Chondrocyte (in vitro differentiated cells): ENCODE measurements around the gene SMR3B. TPM values are rescaled to one million over a fixed set of nuclear protein-coding genes. Genes with fewer than 3 reads are reported as not detected.

ENCODE experiments used
- DNase-seq: peaks from one replicate; pipeline ENCODE4 v3.0.0; 2021; ENCODE audit warnings: mixed read lengths, low spot score
- H3K27ac Mint-ChIP-seq: one replicate; pipeline ENCODE4 v1.8.0; 2021; ENCODE audit warnings: mild to moderate bottlenecking, moderate library complexity, mixed read lengths; ENCODE audit not compliant: unreplicated experiment
- H3K27me3 Mint-ChIP-seq: 2 replicates; pipeline ENCODE4 v1.8.0; 2021; ENCODE audit warnings: low read depth, mixed read lengths
- H3K36me3 Mint-ChIP-seq: 2 replicates; pipeline ENCODE4 v1.8.0; 2021; ENCODE audit warnings: low read depth, mixed read lengths
- H3K4me1 Mint-ChIP-seq: 2 replicates; pipeline ENCODE4 v1.8.0; 2021; ENCODE audit warnings: low read depth, mild to moderate bottlenecking, mixed read lengths
- H3K4me3 Mint-ChIP-seq: one replicate; pipeline ENCODE4 v1.8.0; 2021; ENCODE audit warnings: mild to moderate bottlenecking, moderate library complexity, mixed read lengths; ENCODE audit not compliant: unreplicated experiment
- H3K9me3 Mint-ChIP-seq: 2 replicates; pipeline ENCODE4 v1.8.0; 2021; ENCODE audit warnings: low read depth, mixed read lengths
- CTCF ChIP-seq: fragments of 200-600 bp; sonication (generic); IDR thresholded peaks from 2 replicates; pipeline ENCODE4 v1.5.0; 2021; ENCODE audit warnings: antibody characterized with exemption, mild to moderate bottlenecking, moderate library complexity
- total RNA-seq: library from RNA; stranded (reverse); gene quantifications from 3 replicates; pipeline ENCODE4 v1.2.1, GENCODE V29; 2021

Gene SMR3B
- total RNA-seq, 1 donor from 2014 or later = not detected

GRCh38 chr4:70359115-70359661 is 23.7 kb upstream of the SMR3B start:
- no peak overlapping the region for H3K4me3 Mint-ChIP-seq
- no peak for DNase-seq
- peaks cover 1% of the 10 kb centered on the region for H3K36me3 Mint-ChIP-seq
- TF ChIP-seq CTCF = no peak
- no peaks in the 10 kb centered on the region for H3K9me3 Mint-ChIP-seq
- no peaks in the 10 kb centered on the region for H3K4me1 Mint-ChIP-seq
- no peak overlapping the region for H3K27ac Mint-ChIP-seq
- H3K27me3 Mint-ChIP-seq = peaks cover 12% of the 10 kb centered on the region

GRCh38 chr4:70360460-70360859 is 22.5 kb upstream of the SMR3B start, which contains the start of gene SMR3A:
SMR3A (plus strand) TSS chr4:70360760; CDS start chr4:70362116, 1,356 bp downstream.
- H3K4me1 Mint-ChIP-seq = no peaks in the 10 kb centered on the region
- peaks cover 7% of the 10 kb centered on the region for H3K27me3 Mint-ChIP-seq
- no peak for DNase-seq
- no peaks in the 10 kb centered on the region for H3K9me3 Mint-ChIP-seq
- no peak within 1 kb of the TSS for H3K27ac Mint-ChIP-seq
- TF ChIP-seq CTCF = no peak
- peaks cover 1% of the 10 kb centered on the region for H3K36me3 Mint-ChIP-seq
- H3K4me3 Mint-ChIP-seq = no peak within 1 kb of the TSS

- H3K4me1 Mint-ChIP-seq = no peaks in the 10 kb centered on the region
- TF ChIP-seq CTCF = no peak
- no peak for DNase-seq
- H3K4me3 Mint-ChIP-seq = no peak overlapping the region
- no peak overlapping the region for H3K27ac Mint-ChIP-seq
- H3K9me3 Mint-ChIP-seq = no peaks in the 10 kb centered on the region
- H3K36me3 Mint-ChIP-seq = peaks cover 1% of the 10 kb centered on the region
- peaks cover 7% of the 10 kb centered on the region for H3K27me3 Mint-ChIP-seq
Measured at GRCh38 chr4:70364002-70364401, 18.9 kb upstream of the SMR3B start.

GRCh38 chr4:70365479-70365878 is 17.5 kb upstream of the SMR3B start:
- no peak for TF ChIP-seq CTCF
- Mint-ChIP-seq H3K27me3 (peaks cover 4% of the 10 kb centered on the region), H3K9me3 (no peaks in the 10 kb centered on the region), H3K4me1 (no peaks in the 10 kb centered on the region), H3K36me3 (no peaks in the 10 kb centered on the region), H3K4me3 (no peak overlapping the region), H3K27ac (no peak overlapping the region)
- no peak for DNase-seq

- DNase-seq = no peak
- Mint-ChIP-seq H3K9me3 (no peaks in the 10 kb centered on the region), H3K27ac (no peak overlapping the region), H3K4me3 (no peak overlapping the region), H3K27me3 (peaks cover 2% of the 10 kb centered on the region), H3K4me1 (no peaks in the 10 kb centered on the region), H3K36me3 (no peaks in the 10 kb centered on the region)
- no peak for TF ChIP-seq CTCF
Measured at GRCh38 chr4:70367813-70368212, 15.1 kb upstream of the SMR3B start.
